Aorta (tissue), 5 donors: ENCODE measurements around the gene SH3BP5. TPM values are rescaled to one million over a fixed set of nuclear protein-coding genes. Genes with fewer than 3 reads are reported as not detected.
"Not testable (repeated sequence)": the region's sequence is repeated elsewhere in the genome, so short reads cannot be mapped to it uniquely, and the experiment has no call there.

Source experiments
- ATAC-seq: fragments of 200-7000 bp; cut with Tn5 transposase; one replicate; pipeline ENCODE4 v1.9.1; 2022; ENCODE audit warnings: moderate library complexity; ENCODE audit not compliant: low FRiP score
- DNase-seq, 2 donors: peaks; one replicate each; pipeline ENCODE4 v3.0.0-alpha.2; 2020
- H3K27ac ChIP-seq, 2 donors: one replicate each; pipeline ENCODE4 v1.5.1; 2013; ENCODE audit warnings: low read length in 2 of 2, mild to moderate bottlenecking in 2 of 2, moderate library complexity in 2 of 2, control low read depth in 1 of 2, inconsistent platforms in 1 of 2, low read depth in 1 of 2
- H3K27me3 ChIP-seq, 2 donors: one replicate each; pipeline ENCODE4 v1.6.1; 2013; ENCODE audit warnings: control low read depth in 1 of 2, low read length in 1 of 2, mild to moderate bottlenecking in 1 of 2, moderate library complexity in 1 of 2; ENCODE audit not compliant: insufficient read depth in 2 of 2, control insufficient read depth in 1 of 2
- H3K36me3 ChIP-seq, 2 donors: one replicate each; pipeline ENCODE4 v1.6.1; 2013; ENCODE audit warnings: control low read depth in 1 of 2, low read length in 1 of 2, mild to moderate bottlenecking in 1 of 2; ENCODE audit not compliant: insufficient read depth in 2 of 2, control insufficient read depth in 1 of 2
- H3K4me1 ChIP-seq, 2 donors: one replicate each; pipeline ENCODE4 v1.6.1; 2013; ENCODE audit warnings: low read length in 2 of 2, control low read depth in 1 of 2, mild to moderate bottlenecking in 1 of 2, moderate library complexity in 1 of 2; ENCODE audit not compliant: insufficient read depth in 2 of 2, control insufficient read depth in 1 of 2
- H3K4me3 ChIP-seq, 2 donors: one replicate each; pipeline ENCODE4 v1.5.1; 2013; ENCODE audit warnings: low read length in 2 of 2, control low read depth in 1 of 2, mild to moderate bottlenecking in 1 of 2
- H3K9me3 ChIP-seq: one replicate; pipeline ENCODE4 v1.6.1; 2013; ENCODE audit warnings: mild to moderate bottlenecking, low read length; ENCODE audit not compliant: control insufficient read depth
- WGBS, 2 donors: extraction: QIAGEN DNeasy Blood & Tissue Kit; methylation state at CpG; one replicate each; pipeline ENCODE4 v1.1.7; 2013; 5-methylcytosine and 5-hydroxymethylcytosine counted together
- intact Hi-C, 2 donors: fragments of 100-400 bp; cut with DNase I; formaldehyde crosslinking; loops; one replicate each; pipeline versions ENCODE4 v1.14.2 to v1.15.0; 2022
- polyA plus RNA-seq, 2 donors: library from polyadenylated mRNA; stranded (reverse); fragments of 200-250 nt; gene quantifications; one replicate each; pipeline ENCODE4 v1.2.3, GENCODE V29; 2013
- total RNA-seq, 2 donors: library from RNA; stranded (reverse); fragmentation: NEBNext Ultra II Directional; extraction: Animal tissue kit (Norgen Biotek cat#: 25700); gene quantifications; one replicate each; pipeline ENCODE4 v1.2.1, GENCODE V29; 2021
- donor health status: healthy with polysubstance abuse.
- donor health status: Bipolar disorder and iron deficiency.
- donor health status: DM: no; HTN: no; CAD: no.
- donor health status: DM: no; HTN: no; CAD: no.
- donor health status: DM: yes; HTN: yes; CAD: no.

The SH3BP5 gene
- total and polyA plus RNA-seq, 4 donors, result 26.5 to 93.1 (median 71.3) TPM

DNA sequence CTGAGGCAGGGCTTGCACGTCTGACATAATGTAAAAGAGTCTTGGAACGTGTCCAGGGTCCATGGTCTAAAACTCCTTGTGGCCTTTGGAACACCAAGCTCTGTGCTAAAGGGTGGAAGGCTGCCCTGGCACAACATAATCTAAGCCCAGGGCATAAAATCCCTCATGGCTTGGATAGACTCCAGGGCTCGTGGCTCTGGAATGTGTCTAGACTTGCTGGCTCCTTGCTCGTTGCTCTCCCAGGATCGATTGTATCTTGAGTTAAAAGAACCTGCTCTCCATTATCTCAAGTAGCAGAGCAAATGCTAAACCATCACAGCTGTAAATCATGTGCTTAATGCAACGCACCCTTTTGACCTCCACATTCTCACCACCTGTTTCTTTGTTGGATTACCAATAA, 31.7 kb upstream of the SH3BP5 start:
- not testable (repeated sequence) for H3K36me3 ChIP-seq, H3K9me3 ChIP-seq, H3K27me3 ChIP-seq, ATAC-seq, H3K4me3 ChIP-seq, H3K4me1 ChIP-seq
- peak in 1 of 2 donors; percentile 75 for DNase-seq
- 7 to 8% methylated on average over 6 of the region's 6 CpGs for WGBS, 2 donors
- intact Hi-C loops, result loop anchor here in 1 of 2 donors (5.0 kb wide), 1 partner anchor 42 kb away; no protein-coding TSS in a partner anchor
- H3K27ac ChIP-seq, result peak overlapping the region in 1 of 2 donors; percentile 22

DNA sequence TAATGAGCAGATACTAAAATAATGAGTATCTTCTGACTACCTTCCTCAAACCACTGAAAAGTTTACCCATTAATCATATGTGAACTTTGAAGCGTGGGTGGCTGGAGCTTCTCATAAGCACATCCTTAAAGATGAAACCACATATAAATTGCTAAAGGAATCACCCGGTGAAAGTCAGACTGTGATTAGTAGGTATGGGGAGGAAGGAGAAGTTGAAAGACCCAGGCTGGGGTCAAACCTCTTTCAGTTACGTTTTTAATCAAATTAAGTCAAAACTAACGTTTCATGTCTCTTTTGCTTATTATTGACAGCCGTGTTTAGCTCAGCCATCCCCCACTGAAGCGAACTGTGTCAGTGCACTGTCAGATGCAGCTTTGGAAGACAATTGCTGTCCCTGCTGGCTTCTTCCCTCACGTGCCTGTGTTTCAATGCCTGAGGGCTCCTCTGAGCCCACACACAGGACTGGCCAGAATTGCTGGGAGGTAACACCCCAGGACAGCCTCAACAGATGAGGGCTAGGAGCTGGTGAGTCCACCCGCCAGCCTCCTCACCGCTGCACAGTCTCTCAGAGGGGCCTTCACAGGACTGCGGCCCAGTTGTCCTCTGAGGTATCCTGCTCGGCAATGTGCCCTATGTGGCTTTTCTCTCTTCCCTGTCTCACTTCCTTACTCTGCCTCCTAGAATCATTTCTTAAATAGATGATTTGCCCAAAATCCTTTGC, 29.3 kb upstream of the SH3BP5 start:
- DNase-seq (no peak), ATAC-seq (peak; percentile 31)
- WGBS, 2 donors, result 67 to 75% methylated on average over 11 of the region's 11 CpGs
- H3K27me3 ChIP-seq, result no peaks in the 10 kb centered on the region
- peaks cover 0 to 9% of the 10 kb centered on the region in 2 donors for H3K4me1 ChIP-seq
- H3K36me3 ChIP-seq, result no peaks in the 10 kb centered on the region
- intact Hi-C loops, result loop anchor here in 1 of 2 donors (5.0 kb wide), 1 partner anchor 39 kb away; no protein-coding TSS in a partner anchor
- no peak overlapping the region for H3K27ac ChIP-seq
- no peak overlapping the region for H3K4me3 ChIP-seq
- H3K9me3 ChIP-seq, result no peaks in the 10 kb centered on the region

DNA sequence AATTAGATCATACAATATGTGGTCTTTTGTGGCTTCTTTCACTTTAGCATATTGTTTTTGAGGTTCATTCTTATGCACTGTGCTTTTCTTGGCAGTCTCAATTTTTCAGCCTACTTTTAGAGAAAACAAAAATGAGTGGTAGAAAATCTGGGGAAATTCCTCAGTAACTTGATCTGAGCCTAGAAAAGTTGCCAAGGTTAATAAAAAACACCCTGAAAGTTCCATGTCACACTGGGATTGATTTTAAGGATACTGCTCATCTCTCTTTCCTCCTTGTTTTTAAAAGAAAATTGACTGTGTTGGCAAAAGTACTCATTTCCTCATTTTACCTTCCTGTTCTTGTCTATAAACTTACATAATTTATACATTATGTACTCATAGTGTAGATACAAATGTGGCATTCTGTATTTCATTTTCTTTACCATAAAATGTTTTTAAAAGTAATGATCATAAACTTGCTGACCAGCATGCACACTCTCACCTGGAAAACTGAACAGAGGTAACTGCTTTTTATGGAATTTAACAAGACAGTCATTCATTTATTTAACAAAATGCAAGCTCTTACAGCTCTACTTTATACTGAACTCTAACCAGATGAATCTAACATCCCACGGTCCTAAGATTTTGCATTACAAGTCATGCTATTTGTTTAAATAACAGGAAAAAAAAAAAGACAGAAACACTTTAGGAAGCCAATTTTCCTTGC, 28.6 kb upstream of the SH3BP5 start:
- H3K9me3 ChIP-seq, result no peaks in the 10 kb centered on the region
- H3K4me1 ChIP-seq, result peaks cover 0 to 9% of the 10 kb centered on the region in 2 donors
- intact Hi-C loops, result loop anchor here in 1 of 2 donors (5.0 kb wide), 1 partner anchor 39 kb away; no protein-coding TSS in a partner anchor
- DNase-seq (no peak), ATAC-seq (no peak)
- H3K36me3 ChIP-seq, result no peaks in the 10 kb centered on the region
- H3K4me3 ChIP-seq, result no peak overlapping the region
- H3K27ac ChIP-seq, result no peak overlapping the region
- no peaks in the 10 kb centered on the region for H3K27me3 ChIP-seq
- 12 to 14% methylated on average over 1 of the region's 1 CpG for WGBS, 2 donors

DNA sequence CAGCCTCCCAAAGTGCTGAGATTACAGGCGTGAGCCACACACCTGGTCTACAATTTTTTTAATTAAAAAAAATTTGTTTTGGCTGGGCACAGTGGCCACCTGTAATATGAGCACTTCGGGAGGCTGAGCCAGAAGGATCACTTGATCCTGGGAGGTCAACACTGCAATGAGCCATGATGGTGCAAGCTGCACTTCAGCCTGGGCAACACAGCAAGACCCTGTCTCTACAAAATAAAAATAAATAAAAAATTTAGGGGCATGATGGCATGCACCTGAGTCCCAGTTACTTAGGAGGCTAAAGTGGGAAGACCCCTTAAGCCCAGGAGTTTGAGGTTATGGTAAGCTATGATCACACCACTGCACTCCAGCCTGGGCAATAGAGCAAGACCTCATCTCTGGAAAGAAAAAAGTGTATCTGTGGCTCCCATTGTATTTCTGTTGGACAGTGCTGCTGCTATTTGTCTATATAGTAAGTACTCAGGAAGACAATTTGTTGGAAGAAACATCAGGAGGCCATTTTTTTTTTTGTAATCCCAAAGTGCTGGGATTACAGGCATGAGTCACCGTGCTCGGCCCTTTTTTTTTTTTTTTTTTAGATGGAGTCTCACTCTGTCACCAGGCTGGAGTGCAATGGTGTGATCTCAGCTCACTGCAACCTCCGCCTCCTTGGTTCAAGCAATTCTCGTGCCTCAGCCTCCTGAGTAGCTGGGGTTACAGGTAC, 27.5 kb upstream of the SH3BP5 start:
- H3K27ac ChIP-seq, result no peak overlapping the region
- WGBS, 2 donors, result 47 to 50% methylated on average over 6 of the region's 6 CpGs
- H3K4me3 ChIP-seq, result no peak overlapping the region
- no peaks in the 10 kb centered on the region for H3K27me3 ChIP-seq
- intact Hi-C loops, result loop anchor here in 1 of 2 donors (5.0 kb wide), 1 partner anchor 38 kb away; no protein-coding TSS in a partner anchor
- no peaks in the 10 kb centered on the region for H3K36me3 ChIP-seq
- ATAC-seq, result no peak
- H3K4me1 ChIP-seq, result peaks cover 0 to 9% of the 10 kb centered on the region in 2 donors
- H3K9me3 ChIP-seq, result no peaks in the 10 kb centered on the region
- no peak for DNase-seq

DNA sequence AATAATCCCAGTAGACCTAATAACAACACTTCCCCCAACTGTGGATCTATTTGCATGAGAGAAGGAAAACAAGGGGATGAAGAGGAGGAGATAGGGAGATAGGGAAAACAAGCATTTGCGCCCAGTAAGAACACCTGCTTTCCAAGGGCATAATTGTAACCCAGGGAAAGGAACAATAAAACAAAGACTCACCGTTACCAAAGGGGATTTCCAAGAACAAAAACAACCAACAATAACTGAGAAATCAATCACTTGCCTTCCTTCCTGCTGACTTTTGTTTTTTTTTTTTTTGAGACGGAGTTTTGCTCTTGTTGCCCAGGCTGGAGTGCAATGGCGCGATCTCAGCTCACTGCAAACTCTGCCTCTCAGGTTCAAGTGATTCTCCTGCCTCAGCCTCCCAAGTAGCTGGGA, 24.3 kb upstream of the SH3BP5 start:
- H3K9me3 ChIP-seq, H3K27ac ChIP-seq, intact Hi-C loops, DNase-seq, ATAC-seq, H3K4me3 ChIP-seq, H3K4me1 ChIP-seq, H3K36me3 ChIP-seq, H3K27me3 ChIP-seq: not testable (repeated sequence)
- WGBS, 2 donors, result 65 to 66% methylated on average over 5 of the region's 5 CpGs

DNA sequence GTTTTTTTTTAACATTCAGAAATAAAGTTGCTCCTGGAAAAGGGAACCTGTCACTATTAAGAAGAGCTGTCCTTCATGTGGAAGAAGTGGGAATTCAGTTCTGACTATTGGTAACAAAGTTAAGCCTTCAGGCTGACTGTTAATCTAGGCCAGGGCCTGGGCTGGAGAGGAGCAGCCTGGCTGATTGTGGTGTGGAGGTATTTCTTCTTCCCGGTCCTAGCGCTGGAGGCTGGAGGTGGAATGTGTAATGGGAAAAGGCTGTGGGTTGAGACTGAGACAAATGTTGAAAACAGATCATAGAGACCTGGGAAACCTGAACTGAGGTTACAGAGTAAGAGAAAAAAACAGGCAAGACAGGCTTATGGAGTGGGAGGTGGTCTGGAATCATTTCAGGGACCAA, 23.8 kb upstream of the SH3BP5 start:
- intact Hi-C loops, result no loop called here
- no peaks in the 10 kb centered on the region for H3K36me3 ChIP-seq
- ATAC-seq, result no peak
- H3K27me3 ChIP-seq, result no peaks in the 10 kb centered on the region
- no peak overlapping the region for H3K27ac ChIP-seq
- no peaks in the 10 kb centered on the region for H3K4me1 ChIP-seq
- no peak for DNase-seq
- H3K9me3 ChIP-seq, result peaks cover 4% of the 10 kb centered on the region
- 84 to 89% methylated on average over 2 of the region's 2 CpGs for WGBS, 2 donors
- no peak overlapping the region for H3K4me3 ChIP-seq

DNA sequence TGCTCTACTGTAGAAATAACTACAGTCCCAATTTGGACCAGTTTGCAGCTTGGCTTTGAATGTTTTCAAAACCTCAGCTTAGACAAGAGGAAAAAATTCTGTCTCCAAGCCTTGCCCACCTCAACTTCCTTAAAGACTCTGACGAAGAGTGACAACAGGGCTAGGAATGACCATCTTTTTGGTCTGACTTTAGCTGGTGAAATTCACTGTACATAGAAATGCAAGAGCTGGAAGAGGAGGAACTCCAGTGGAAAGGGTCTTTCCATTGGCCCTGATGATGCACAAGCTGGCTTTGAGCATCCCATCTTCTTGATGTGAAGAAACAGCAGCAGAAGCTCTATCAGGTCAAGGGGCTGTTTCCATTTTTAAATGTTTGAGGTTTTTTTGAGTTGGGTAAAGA, 22.7 kb upstream of the SH3BP5 start:
- Histone ChIP-seq H3K27ac (no peak overlapping the region), H3K4me3 (no peak overlapping the region), H3K27me3 (no peaks in the 10 kb centered on the region), H3K4me1 (no peaks in the 10 kb centered on the region), H3K36me3 (no peaks in the 10 kb centered on the region), H3K9me3 (peaks cover 4% of the 10 kb centered on the region)
- DNase-seq, result no peak
- no peak for ATAC-seq
- intact Hi-C loops, result no loop called here
- 88 to 92% methylated on average over 1 of the region's 1 CpG for WGBS, 2 donors

DNA sequence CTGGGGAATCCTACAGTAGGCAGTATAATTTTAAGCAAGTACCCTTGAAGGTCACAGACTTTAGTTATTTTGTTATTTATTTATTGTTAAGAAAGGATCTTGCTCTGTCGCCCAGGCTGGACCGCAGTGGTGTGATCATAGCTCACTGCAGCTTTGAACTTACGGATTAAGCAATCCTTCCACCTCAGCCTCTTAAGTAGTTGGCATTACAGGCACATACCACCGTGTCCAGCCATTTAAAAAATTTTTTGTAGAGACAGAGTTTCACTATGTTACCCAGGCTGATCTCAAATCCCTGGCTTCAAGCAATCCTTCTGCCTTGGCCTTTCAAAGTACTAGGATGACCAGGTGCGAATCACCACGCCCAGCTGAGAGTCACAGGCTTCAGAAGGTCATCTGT, 22.1 kb upstream of the SH3BP5 start:
- H3K9me3 ChIP-seq, result peaks cover 4% of the 10 kb centered on the region
- intact Hi-C loops, result no loop called here
- ATAC-seq (no peak), DNase-seq (no peak)
- H3K36me3 ChIP-seq, result no peaks in the 10 kb centered on the region
- H3K4me3 ChIP-seq, result no peak overlapping the region
- H3K27me3 ChIP-seq, result no peaks in the 10 kb centered on the region
- no peaks in the 10 kb centered on the region for H3K4me1 ChIP-seq
- WGBS, 2 donors, result 65 to 92% methylated on average over 6 of the region's 6 CpGs
- H3K27ac ChIP-seq, result no peak overlapping the region
